GM21619 (cell line): ENCODE results near the gene YWHAQ.
A peak's percentile ranks its signal among the peaks of the same experiment; 100 is the strongest.
"Not testable (repeated sequence)": the region's sequence is repeated elsewhere in the genome, so short reads cannot be mapped to it uniquely, and the experiment has no call there.

ENCODE experiments used
- ATAC-seq: cut with Tn5 transposase; IDR thresholded peaks from one replicate; pipeline ENCODE4 v1.9.1; 2021; ENCODE audit not compliant: unreplicated experiment

YWHAQ gene

DNA sequence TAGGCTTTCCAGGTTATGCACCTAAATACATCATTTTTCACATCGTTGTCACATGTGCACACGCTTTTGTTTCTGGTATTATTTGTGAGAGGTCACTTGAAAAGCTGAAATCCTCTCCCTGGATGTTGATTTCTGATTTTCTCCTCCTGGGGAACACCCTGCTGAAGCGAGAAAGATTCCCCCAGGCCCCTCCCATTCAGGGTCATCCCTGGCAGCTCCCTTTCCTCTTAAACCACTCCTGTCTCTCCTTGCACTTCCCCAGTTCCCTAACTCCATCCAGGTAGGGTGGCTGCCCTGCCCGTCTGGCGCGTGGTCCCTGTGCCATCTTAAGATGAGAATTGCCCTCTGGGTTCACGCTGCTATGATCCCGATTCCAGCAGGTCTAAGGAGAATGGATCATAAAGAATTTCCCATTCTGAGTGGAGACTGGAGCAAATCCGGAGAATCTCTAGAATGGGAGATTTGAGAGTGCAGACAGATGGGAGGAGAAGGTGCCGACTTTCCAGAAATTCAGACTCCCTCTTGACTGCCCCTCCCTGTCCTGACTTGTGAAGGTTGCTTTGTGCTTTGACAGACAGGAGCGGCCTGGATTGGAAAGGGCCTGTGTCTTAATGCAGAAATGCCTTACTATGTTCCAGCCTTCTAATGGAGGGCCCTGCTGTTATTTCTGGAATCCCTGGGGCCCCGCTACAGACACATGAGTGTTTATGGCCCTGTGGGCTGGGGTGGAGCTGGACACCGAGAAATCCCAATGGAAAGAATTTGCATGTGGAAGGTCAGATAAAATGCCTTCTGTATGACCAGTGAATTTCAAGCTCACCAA, 1.3 kb upstream of the YWHAQ start:
- no peak for ATAC-seq

GRCh38 chr2:9631553-9631819, 689 bp upstream of the YWHAQ start:
- ATAC-seq, result no peak

GRCh38 chr2:9630117-9630735, 571 bp downstream of the YWHAQ start:
- ATAC-seq, result peak; percentile 44

- no peak for ATAC-seq
Measured at GRCh38 chr2:9629222-9630116, 1.3 kb downstream of the YWHAQ start.

GRCh38 chr2:9627310-9627709, 3.5 kb downstream of the YWHAQ start:
- no peak for ATAC-seq

GRCh38 chr2:9623151-9623550, 7.6 kb downstream of the YWHAQ start:
- no peak for ATAC-seq

DNA sequence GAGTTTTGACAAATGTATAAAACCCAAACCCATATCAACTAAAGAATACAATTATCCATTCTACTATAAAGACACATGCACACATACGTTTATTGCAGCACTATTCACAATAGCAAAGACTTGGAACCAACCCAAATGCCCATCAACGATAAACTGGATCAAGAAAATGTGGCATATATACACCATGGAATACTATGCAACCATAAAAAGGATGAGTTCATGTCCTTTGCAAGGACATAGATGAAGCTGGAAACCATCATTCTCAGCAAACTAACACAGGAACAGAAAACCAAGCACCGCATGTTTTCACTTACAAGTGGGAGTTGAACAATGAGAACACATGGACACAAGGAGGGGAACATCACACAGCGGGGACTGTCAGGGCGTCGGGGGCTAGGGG, 9.1 kb downstream of the YWHAQ start:
- ATAC-seq, result not testable (repeated sequence)

DNA sequence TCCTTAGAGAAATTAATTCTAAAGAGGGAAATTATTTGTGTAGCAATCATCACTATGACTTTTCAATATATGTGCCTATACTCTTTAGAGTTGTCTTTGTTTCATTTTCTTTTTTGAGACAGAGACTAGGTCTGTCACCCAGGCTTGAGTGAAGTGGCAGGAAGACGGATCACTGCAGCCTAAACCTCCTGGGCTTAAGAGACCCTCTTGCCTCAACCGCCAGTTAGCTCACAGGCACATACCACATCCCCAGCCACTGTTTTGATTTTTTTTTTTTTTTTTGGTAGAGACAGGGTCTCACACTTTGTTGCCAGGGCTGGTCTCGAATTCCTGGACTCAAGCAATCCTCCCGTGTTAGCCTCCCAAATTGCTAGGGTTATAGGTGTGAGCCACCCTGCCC, 12.4 kb downstream of the YWHAQ start:
- no peak for ATAC-seq

- ATAC-seq, result no peak
Measured at GRCh38 chr2:9617749-9618148, 13.0 kb downstream of the YWHAQ start.

DNA sequence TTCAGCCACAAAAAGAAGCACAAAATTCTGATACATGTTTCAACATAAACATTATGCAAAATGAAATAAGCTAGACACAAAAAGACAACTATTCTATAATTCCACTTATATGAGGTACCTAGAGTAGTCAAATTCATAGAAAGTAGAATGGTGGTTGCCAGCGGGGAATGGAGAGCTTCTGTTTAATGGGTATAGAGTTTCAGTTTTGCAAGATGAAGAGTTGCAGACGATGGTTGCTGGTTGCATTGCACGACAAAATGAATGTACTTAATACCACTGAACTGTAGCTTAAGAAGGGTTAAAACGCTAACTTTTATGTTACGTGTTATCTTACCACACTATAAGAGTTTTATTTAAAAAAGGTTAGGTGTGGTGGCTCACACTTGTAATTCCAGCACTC, 13.5 kb downstream of the YWHAQ start:
- ATAC-seq, result no peak

GRCh38 chr2:9614562-9614961, 16.2 kb downstream of the YWHAQ start:
- no peak for ATAC-seq

DNA sequence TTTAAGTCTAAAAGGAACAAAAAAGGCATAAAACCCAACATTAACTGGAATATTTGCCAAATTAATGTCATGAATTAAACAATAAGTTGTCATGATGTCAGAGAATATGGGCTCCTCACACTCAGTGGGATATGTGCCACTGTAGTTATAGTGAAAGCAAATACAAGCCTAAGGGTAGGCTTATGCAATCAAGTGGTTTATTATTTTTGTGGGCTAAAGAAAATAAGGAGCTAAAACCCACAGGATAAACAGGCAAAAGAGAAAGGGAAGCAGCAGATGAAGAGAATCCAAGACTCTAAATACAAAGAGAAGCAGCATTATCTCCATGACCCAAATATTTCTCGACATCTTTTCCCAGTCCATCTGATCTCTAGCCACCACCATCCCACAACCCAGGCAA, 17.5 kb downstream of the YWHAQ start:
- no peak for ATAC-seq

GRCh38 chr2:9611549-9611912, 19.3 kb downstream of the YWHAQ start:
- not testable (repeated sequence) for ATAC-seq

GRCh38 chr2:9610781-9611548, 19.8 kb downstream of the YWHAQ start:
- no peak for ATAC-seq

GRCh38 chr2:9608491-9608890, 22.3 kb downstream of the YWHAQ start:
- ATAC-seq, result not testable (repeated sequence)

DNA sequence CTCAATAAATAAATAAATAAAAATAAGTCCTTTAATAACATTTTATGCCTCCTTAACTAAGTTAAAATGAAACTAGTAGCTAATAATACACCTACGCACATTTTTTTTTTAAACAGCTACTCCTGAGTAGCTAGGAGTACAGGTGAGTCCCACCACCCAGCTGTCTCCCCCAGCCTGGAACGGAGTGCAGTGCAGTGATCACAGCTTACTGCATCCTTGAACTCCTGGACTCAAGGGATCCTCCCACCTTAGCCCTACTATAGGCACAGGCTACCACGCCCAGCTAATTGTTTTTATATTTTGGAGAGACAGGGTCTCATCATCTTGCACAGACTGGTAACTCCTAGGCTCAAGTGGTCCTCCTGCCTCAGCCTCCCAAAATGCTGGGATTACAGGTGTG, 28.4 kb downstream of the YWHAQ start:
- no peak for ATAC-seq

DNA sequence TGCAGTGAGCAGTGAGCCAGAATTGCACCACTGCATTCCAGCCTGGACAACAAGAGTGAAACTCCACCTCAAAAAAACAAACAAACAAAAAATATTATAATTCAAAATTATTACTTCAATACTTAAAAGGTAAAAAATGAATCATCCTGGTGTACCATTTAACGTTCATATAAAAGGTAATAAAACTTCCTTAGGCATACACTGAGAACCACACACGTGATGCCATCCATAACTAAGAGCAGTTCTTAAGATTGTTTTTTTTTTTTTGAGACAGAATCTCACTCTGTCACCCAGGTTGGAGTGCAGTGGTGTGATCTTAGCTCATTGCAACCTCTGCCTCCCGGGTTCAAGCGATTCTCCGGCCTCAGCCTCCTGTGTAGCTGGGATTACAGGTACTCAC, 29.4 kb downstream of the YWHAQ start:
- no peak for ATAC-seq

- no peak for ATAC-seq
Measured at GRCh38 chr2:9599430-9599829, 31.4 kb downstream of the YWHAQ start.

GRCh38 chr2:9596621-9597311, 34.0 kb downstream of the YWHAQ start:
- ATAC-seq, result no peak

- no peak for ATAC-seq
Measured at GRCh38 chr2:9595746-9596145, 35.1 kb downstream of the YWHAQ start.

- ATAC-seq, result not testable (repeated sequence)
Measured at GRCh38 chr2:9595256-9595655, 35.5 kb downstream of the YWHAQ start.
